Epithelial cell of proximal tubule (primary cell): ENCODE measurements around the gene SSH2. TPM values are rescaled to one million over a fixed set of nuclear protein-coding genes. Genes with fewer than 3 reads are reported as not detected.
A peak's percentile ranks its signal among the peaks of the same experiment; 100 is the strongest.

Source experiments
- DNase-seq: peaks from one replicate; pipeline ENCODE4 v3.0.0-alpha.2; 2011; ENCODE audit warnings: low read depth
- H3K4me3 ChIP-seq: 2 replicates; pipeline ENCODE4 v1.5.1; 2011; ENCODE audit warnings: low read depth, mild to moderate bottlenecking, low read length
- CTCF ChIP-seq: conservative IDR thresholded peaks from 2 replicates; pipeline ENCODE4 v1.5.1; 2012; ENCODE audit warnings: low read depth, mild to moderate bottlenecking, low read length
- total RNA-seq: library from RNA; depleted of rRNA; stranded (reverse); fragments of >200 nt; gene quantifications from 2 replicates; pipeline ENCODE4 v1.2.3, GENCODE V29; 2015

The SSH2 gene
- total RNA-seq, 1 donor from 2014 or later: 15.2 TPM

GRCh38 chr17:29590411-29591145, 339.4 kb downstream of the SSH2 start:
- DNase-seq: no peak
- peak overlapping the region; percentile 63 for H3K4me3 ChIP-seq
- TF ChIP-seq CTCF: no peak

GRCh38 chr17:29589524-29590410, 340.3 kb downstream of the SSH2 start, which contains the start of gene GIT1:
Gene GIT1 (minus strand): TSS chr17:29589648. CDS start chr17:29589378, 270 bp downstream.
- TF ChIP-seq CTCF: no peak
- H3K4me3 ChIP-seq: peak within 1 kb of the TSS; percentile 66
- DNase-seq: no peak

GRCh38 chr17:29588562-29589411, 341.2 kb downstream of the SSH2 start:
- DNase-seq: no peak
- no peak for TF ChIP-seq CTCF
- peak overlapping the region; percentile 66 for H3K4me3 ChIP-seq

GRCh38 chr17:29588017-29588561, 341.9 kb downstream of the SSH2 start:
- DNase-seq: no peak
- no peak for TF ChIP-seq CTCF
- peak overlapping the region; percentile 66 for H3K4me3 ChIP-seq

GRCh38 chr17:29587591-29587990, 342.4 kb downstream of the SSH2 start:
- DNase-seq: no peak
- no peak for TF ChIP-seq CTCF
- H3K4me3 ChIP-seq: peak overlapping the region; percentile 66
